C1 segment of cervical spinal cord (tissue), 14 donors: ENCODE measurements around the gene RIPK1.
A peak's percentile ranks its signal among the peaks of the same experiment; 100 is the strongest.
"Not testable (repeated sequence)": the region's sequence is repeated elsewhere in the genome, so short reads cannot be mapped to it uniquely, and the experiment has no call there.

Source experiments
- DNase-seq, 14 donors: peaks; one replicate each; lab custom pipeline; 2025; lab: John Stamatoyannopoulos, UW

The RIPK1 gene

GRCh38 chr6:3068329-3069214, at the start of gene RIPK1:
Gene RIPK1 (plus strand): TSS chr6:3068494. CDS start chr6:3076824, 8,330 bp downstream.
- peak; percentile 17 to 94 (median 85) for DNase-seq

- no peak for DNase-seq
Measured at GRCh38 chr6:3019065-3019464, 49.2 kb upstream of the RIPK1 start.

- DNase-seq, result no peak
Measured at GRCh38 chr6:3019749-3020320, 48.5 kb upstream of the RIPK1 start.

- not testable (repeated sequence) for DNase-seq
Measured at GRCh38 chr6:3020976-3021598, 47.2 kb upstream of the RIPK1 start.

GRCh38 chr6:3022765-3023662, 45.3 kb upstream of the RIPK1 start:
- DNase-seq, result no peak

- peak in 10 of 14 donors; percentile 11 to 66 (median 49) for DNase-seq
Measured at GRCh38 chr6:3023663-3024483, 44.4 kb upstream of the RIPK1 start.

GRCh38 chr6:3026791-3027626, 41.3 kb upstream of the RIPK1 start:
- peak in 6 of 14 donors; percentile 9 to 28 (median 16) for DNase-seq

GRCh38 chr6:3028156-3028555, 40.1 kb upstream of the RIPK1 start:
- DNase-seq, result not testable (repeated sequence)

DNA sequence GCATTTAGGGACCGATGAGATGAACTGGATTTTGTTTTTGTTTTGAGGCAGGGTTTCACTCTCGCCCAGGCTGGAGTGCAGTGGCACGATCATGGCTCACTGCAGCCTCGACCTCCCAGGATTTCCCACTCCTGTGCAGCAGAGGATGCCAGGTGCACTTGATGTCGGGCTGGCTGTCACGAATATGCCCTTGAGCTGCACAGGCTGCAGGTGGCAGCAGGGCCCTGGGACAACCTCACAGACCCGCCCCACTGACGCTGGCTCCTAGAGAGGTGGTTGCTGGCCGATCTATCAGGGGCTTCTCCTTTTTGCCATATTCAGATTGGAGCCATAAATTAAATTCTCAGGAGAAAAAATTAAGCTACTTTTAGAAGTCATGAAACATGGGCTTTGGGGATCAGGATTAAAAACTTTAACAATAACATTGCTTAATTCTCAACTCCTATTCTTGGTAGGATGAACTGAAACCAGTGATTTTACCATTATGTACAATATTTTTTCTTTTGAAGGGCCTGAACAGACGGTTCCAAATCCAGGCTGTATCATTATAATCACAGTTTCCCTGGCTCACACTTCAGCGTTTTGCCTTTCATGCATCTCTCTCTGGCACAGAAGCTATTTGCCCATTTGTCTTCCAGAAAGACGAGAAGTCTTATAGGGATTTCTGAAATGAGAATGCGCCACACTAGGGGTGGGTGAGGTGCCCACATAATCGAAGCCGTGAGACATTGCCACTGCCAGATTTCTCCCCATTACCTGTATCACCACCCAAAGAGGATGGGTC, 36.2 kb upstream of the RIPK1 start:
- DNase-seq, result no peak

- no peak for DNase-seq
Measured at GRCh38 chr6:3032986-3033385, 35.3 kb upstream of the RIPK1 start.

GRCh38 chr6:3033652-3034051, 34.6 kb upstream of the RIPK1 start:
- DNase-seq, result no peak

GRCh38 chr6:3035397-3035796, 32.9 kb upstream of the RIPK1 start:
- DNase-seq, result no peak

- DNase-seq, result no peak
Measured at GRCh38 chr6:3036861-3037637, 31.2 kb upstream of the RIPK1 start.

- DNase-seq, result peak in 1 of 14 donors; percentile 24
Measured at GRCh38 chr6:3037638-3038365, 30.5 kb upstream of the RIPK1 start.

DNA sequence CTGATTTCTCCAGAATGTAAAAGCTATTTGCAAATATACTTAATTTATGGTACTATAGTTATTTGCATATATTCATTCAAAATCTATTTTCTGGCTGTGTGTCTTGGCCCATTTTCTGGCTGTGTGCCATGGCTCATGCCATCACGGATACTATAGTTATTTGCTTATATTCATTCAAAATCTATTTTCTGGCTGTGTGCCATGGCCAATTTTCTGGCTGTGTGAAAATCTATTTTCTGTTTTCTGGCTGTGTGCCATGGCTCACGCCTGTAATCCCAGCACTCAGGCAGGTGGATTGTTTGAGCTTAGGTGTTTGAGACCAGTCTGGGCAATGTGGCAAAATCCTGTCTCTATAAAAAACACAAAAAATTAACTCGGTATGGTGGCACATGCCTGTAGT, 28.9 kb upstream of the RIPK1 start:
- no peak for DNase-seq

DNA sequence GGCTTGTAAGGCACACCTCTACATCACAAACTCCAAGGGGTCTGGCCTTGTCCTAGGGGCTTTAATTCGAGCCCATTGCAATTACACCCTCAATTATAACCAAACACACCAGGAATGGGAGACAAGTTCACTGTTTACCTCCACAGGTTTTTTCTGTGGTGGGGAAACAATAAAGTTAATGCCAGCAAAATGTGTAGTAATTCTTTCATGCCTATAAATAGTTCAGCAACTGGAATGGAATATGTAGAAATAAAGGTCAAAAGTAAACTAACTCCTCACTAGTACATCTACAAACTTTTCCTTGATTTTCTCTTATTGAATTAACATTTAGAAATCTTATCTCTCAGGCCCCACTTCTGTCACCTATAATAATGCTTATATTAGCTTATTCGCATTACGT, 27.1 kb upstream of the RIPK1 start:
- DNase-seq, result no peak

GRCh38 chr6:3041606-3042005, 26.7 kb upstream of the RIPK1 start:
- DNase-seq, result no peak
